CD4-positive, alpha-beta T cell treated with Interleukin-17A for 1 hour (primary cell): ENCODE results near the gene EVI5L.
A peak's percentile ranks its signal among the peaks of the same experiment; 100 is the strongest.
"Not testable (repeated sequence)": the region's sequence is repeated elsewhere in the genome, so short reads cannot be mapped to it uniquely, and the experiment has no call there.

Experiments
- DNase-seq: peaks from one replicate; pipeline ENCODE4 v3.0.0-alpha.2; 2020

Gene EVI5L

DNA sequence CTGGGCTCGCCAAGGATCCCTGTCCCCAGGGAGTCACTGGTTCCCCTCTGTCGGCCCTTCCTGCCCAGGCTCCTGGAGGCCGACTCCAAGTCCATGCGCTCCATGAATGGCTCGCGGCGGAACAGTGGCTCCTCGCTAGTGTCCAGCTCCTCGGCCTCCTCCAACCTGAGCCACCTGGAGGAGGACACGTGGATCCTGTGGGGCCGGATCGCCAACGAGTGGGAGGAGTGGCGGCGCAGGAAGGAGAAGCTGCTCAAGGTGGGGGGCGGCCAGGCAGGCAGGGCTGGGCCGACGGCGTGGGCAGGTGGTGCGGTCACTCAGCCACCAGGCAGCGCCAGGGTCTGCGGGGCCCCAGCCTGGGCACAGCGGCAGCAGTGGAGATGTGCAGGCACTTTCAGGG lies 17.6 kb downstream of the EVI5L start:
- DNase-seq: no peak

DNA sequence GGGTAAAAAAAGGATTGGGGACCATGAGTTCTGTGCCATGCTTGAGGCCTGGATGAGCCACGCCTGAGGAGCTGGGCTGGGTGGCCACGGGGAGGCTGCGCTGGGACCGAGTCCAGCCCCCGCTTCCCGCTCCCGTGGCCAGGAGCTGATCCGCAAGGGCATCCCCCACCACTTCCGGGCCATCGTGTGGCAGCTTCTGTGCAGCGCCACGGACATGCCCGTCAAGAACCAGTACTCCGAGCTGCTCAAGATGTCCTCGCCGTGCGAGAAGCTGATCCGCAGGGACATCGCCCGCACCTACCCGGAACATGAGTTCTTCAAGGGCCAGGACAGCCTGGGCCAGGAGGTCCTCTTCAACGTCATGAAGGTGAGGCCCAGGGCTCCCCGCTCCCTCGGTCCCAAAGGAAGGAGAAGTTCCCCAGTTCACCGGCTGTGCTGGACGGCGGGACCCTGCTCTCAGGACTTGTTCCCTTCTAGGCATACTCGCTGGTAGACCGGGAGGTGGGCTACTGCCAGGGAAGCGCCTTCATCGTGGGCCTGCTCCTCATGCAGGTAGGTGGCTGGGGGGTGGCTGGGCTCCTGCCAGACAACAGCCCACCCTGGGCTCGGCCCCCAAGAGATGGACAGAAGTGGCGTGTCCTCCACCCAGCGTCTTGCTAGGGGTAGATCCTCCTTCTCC lies 18.9 kb downstream of the EVI5L start:
- DNase-seq: no peak

GRCh38 chr19:7849631-7849999 lies 19.6 kb downstream of the EVI5L start:
- DNase-seq: no peak

GRCh38 chr19:7850000-7850813 lies 20.2 kb downstream of the EVI5L start:
- no peak for DNase-seq

DNA sequence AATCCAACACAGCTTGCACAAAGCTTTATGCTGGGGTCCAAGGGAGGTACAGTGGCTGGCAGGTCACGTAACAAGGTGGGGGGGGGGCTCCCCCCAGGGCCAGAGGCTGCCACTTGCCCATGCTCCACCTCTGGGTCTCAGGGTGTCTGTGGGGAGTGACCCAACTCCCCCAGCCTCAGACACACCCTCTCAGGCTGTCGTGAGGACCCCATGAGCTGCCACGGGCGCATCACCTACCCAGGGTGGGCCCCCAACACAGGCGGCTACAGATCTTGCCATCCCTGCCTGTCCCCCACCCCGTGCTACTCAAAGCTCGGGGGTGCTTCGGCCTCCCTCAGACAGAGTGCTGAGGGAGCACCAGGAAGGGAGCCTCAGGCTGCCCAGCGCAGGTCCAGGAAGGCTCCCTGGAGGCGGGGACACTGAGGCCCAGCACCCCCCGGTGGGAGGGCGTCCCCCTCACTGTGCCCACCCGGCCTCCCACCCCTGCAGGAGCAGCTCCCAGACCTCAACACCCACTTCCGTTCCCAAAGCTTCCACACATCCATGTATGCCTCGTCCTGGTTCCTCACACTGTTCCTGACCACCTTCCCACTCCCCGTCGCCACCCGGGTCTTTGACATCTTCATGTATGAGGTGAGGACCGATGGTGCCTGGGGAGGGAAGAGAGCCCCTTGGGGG lies 21.1 kb downstream of the EVI5L start:
- no peak for DNase-seq

DNA sequence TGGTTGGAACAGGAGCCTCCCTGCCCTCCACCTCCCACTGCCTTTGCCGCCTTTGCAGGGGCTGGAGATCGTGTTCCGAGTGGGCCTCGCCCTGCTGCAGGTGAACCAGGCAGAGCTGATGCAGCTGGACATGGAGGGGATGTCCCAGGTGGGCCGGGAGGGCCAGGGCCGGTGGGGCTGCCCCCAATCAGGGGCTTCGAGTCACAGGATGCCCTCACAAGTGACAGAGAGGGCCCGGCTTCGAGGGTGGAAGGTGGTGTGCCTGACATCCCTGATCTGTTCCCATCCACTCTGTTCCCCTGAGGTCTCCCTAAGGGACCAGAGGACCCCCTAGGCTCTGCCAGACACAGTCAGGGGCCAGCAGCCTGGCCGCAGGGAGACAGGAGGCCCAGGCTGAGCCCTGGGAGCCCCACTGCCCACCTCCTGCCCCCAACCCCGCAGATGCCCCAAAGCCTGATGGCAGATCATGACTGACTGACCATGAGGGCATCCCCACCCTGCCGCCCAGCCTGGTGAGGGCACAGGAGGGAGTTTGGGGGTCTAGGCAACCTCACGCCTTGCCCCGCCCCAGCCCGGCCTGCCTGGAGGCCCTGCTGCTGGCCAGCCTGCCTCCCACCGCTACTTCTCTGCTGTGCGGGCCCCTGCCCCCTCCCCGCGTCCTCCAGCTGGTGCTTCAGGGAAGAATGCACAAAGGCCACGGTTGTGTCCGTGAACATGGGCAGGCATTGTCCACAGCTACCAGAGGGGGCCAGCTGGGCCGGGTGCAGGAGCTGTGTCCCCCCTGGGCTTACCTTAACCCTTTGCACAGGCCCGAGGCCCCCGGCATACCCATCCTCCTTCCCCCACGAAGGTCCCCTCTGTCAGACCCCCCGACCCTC lies 21.8 kb downstream of the EVI5L start:
- DNase-seq: no peak

DNA sequence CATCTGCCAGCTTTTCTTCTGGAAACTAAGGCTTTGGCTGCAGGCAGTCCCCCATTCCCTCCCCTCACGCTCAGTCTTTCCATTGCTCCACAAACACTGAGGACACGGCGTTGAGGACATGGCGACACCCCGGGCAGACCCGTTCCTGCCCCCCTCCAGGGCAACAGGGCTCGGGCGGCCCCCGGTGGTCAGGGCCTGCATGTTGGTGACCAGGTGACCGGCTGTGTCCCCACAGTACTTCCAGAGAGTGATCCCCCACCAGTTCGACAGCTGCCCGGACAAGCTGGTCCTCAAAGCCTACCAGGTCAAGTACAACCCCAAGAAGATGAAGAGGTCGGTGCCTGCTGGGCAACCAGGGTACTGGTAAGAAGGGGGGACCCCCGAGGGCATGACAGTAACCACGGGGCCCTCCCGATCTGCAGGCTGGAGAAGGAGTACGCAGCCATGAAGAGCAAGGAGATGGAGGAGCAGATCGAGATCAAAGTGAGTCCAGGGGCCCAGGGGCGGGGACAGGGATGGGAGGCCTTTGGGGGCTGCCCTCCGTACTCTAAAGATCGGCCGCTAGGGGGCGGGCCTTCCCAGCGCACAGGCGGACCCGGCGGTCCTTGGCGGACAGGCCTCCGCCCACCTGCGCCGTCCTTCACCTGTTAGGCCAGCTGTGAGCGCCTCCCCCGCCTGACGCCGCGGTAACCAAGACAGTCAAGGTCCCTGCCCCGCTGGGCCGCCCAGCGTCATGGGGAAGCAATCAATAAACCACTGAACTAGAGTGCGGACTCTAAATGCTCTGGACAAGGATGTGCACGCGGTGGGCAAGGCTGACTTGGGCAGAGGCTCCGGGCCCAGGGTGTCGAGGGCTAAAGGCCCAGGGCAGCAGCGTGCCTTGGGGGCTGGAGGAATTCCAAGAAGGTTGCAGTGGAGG lies 23.1 kb downstream of the EVI5L start:
- peak; percentile 70 for DNase-seq

GRCh38 chr19:7853770-7854128 lies 23.7 kb downstream of the EVI5L start:
- no peak for DNase-seq

DNA sequence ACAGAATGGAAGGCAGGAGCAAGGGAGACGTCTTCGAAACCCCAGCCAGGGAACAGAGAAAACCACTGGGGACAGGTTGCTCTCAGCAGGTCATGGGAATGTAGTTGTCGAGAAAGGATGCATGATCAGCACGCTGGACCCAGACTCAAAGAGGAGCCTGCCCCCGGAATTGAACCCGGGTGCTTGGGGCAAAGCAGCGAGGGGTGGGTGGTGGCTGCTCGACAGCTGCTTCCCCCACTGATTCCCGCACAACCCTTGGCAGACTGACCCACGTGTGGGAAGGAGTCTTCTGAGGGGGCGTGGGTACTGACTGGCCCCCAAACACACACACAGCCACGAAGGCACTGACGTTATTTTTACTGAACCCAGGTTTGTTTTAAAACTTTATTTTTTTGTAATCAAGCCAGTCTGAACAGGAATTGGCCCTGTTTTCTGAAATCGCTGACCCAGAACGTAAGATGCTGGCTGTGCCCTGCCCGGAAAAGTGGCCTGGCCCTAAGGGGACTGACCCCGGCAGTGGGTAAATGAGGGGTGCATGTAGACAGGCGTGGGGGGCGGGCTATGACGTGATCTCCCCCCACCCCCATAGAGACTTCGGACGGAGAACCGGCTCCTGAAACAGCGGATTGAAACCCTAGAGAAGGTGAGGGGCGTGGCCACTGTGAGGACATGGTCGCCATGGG lies 25.5 kb downstream of the EVI5L start:
- no peak for DNase-seq

- no peak for DNase-seq
Measured at GRCh38 chr19:7856109-7856591, 26.1 kb downstream of the EVI5L start.

DNA sequence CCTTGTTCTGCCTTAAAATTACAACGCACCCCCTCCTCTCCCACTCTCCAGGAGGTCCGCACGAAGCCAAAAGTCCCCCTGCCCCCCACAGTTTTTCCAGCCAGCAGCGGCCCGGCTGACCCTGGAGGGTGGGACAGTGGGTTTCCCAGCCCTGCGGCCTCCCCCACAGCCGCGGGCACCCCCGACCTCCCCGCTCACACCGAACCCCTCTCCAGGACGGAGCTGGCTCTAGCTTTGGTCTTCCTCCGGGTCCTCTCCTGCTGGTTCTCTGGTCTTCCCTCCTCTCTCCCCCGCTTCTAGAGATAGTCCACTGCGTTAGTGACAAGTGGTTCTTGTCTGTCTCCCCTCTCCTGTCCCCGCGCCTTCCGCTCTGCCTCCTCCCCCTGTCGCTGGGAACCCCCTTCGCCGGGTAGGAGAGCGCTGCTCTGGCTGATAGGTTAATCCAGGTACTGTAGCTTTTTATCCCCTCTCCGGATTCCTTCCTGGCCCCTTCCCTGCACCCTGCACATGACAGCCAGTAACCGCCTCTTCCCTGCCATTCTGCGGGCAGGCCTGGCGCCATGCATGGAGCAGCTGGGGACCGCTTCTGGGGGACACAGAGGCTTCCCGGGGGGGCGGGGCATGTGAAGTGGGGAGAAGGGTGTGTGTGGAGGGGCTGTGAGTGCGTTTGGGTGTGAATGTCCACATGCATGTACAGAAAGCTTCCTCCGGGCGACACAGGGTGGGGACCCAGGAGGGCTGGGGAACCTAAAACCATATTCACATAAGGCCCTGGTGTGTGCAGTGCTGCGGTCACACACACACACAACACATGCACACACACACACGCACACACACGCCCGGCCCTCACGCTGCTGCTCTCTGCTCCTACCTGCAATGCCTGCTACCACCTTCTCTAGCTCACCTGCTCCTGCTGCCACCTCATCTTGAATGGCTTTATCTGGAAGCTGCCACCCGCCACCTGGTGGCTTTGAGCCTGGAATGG lies 27.0 kb downstream of the EVI5L start:
- DNase-seq: no peak

DNA sequence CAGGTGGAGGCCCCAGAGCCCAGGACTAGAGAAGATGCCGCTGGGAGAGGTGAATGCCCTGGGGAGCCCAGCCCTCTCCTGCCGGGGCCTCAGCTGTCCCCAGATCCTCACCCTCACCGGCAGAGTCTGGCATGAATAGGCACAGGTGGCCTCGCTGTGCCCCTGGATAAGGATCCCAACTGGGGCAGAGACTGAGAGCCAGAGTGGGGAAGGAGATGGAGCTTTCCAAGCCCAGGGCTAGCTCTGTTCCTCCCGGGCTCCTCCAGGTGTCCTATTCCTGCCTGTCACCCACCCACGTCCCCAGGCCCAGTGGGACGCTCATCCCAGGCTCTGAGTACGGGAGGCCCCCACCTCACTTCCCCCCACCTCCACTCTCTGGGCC lies 27.7 kb downstream of the EVI5L start:
- DNase-seq: no peak

DNA sequence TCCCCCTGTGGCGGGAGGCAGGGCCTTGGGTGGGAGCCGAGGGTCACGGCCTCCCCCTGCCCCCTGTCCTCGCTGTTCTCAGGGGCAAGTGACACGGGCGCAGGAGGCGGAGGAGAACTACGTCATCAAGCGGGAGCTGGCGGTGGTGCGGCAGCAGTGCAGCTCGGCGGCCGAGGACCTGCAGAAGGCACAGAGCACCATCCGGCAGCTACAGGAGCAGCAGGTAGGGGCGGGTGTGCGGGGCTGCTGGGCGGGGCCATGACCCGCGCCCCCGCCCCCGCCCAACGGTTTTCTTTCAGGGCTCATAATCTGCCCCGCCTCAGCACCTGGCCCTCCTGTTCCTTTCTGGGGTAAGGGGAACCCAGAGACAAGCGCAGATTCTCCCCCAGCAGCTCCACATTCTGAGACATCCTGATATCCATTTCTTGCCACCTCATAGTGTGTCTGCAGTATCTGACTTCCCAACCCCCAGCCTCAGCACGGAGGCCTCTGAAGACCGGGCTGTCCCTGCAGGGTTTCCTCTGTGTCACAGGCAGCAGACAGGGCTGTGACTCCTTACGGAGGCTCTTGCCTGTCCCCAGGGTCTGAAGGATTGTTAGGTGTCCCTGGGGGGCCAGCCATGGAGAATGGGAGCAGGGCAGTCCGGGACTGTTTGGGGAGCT lies 28.2 kb downstream of the EVI5L start:
- DNase-seq: peak; percentile 10

DNA sequence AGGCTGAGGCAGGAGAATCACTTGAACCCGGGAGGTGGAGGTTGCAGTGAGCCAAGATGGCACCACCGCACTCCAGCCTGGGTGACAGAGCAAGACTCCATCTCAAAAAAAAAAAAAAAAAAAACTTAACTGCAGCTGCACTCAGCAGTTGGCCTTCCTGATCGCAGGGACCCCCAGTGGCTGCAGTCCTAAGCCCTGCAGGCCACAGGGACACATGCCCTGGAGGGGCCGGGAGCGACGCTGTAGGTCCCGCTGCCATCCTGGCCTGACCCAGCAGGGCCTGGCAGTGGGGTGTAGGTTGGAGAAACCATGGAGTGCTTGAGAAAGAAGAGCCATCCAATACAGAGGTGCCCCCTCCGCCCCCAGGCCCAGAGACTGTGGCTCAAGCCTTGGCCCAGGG lies 29.1 kb downstream of the EVI5L start:
- DNase-seq: not testable (repeated sequence)

- no peak for DNase-seq
Measured at GRCh38 chr19:7859831-7860713, 30.1 kb downstream of the EVI5L start.

- no peak for DNase-seq
Measured at GRCh38 chr19:7860714-7861618, 30.9 kb downstream of the EVI5L start.
